ENCODE data around the gene PUS10.
"Not testable (repeated sequence)": the region's sequence is repeated elsewhere in the genome, so short reads cannot be mapped to it uniquely, and the experiment has no call there.

The PUS10 gene

DNA sequence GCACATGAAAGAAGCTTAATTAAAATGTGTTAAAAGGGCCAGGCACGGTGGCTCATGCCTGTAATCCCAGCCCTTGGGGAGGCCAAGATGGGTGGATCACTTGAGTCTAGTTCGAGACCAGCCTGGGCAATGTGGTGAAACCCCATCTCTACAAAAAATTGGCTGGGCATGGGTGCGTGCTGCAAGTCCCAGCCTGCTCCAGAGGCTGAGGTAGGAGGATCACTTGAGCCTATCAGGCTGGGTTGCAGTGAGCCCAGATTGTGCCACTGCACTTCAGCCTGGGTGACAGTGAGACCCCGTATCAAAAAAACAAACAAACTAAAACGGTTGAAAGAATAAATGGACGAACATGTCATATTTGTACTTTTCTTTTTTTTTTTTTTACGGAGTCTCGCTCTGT is 110.7 kb downstream of the PUS10 start:
- H3K4me3 ChIP-seq (ENCODE audit: low read length): no peak overlapping the region
- DNase-seq: no peak
- H3K23ac ChIP-seq (ENCODE audit: low read length): no peak overlapping the region

GRCh38 chr2:60906395-60906794 is 111.7 kb downstream of the PUS10 start:
- H2AK5ac ChIP-seq (ENCODE audit: low read length): no peak overlapping the region
- H3K9ac ChIP-seq (ENCODE audit: low read length): no peak overlapping the region
- H3K27me3 ChIP-seq (ENCODE audit: insufficient read depth, low read length, poor library complexity): no peaks in the 10 kb centered on the region
- DNase-seq: no peak
- H3K79me2 ChIP-seq (ENCODE audit: control insufficient read depth, insufficient read depth, low read length): no peaks in the 10 kb centered on the region
- H3K4me1 ChIP-seq (ENCODE audit: control insufficient read depth, low read depth, low read length): no peaks in the 10 kb centered on the region
- H3K79me1 ChIP-seq (ENCODE audit: low read length): no peaks in the 10 kb centered on the region
- no peak overlapping the region for H3K4me2 ChIP-seq (ENCODE audit: low read length)
- no peak overlapping the region for H4K8ac ChIP-seq (ENCODE audit: low read depth, low read length)
- no peak overlapping the region for H2BK5ac ChIP-seq (ENCODE audit: low read length)
- no CpG with 5 or more reads among the region's 2 CpGs for WGBS (ENCODE audit: extremely low coverage, insufficient coverage, low lambda C conversion rate)
- H2BK15ac ChIP-seq (replicated peaks; ENCODE audit: low read depth): no peak overlapping the region
- H3K36me3 ChIP-seq (ENCODE audit: control insufficient read depth, insufficient read depth, low read length): no peaks in the 10 kb centered on the region
- H3K23ac ChIP-seq (ENCODE audit: low read length): no peak overlapping the region
- H3K27ac ChIP-seq (ENCODE audit: low read depth, low read length): no peak overlapping the region
- no peak overlapping the region for H2BK120ac ChIP-seq (ENCODE audit: low read depth, low read length)
- H3K56ac ChIP-seq (ENCODE audit: low read length): no peak overlapping the region
- no peak overlapping the region for H3K18ac ChIP-seq (ENCODE audit: low read length)
- no peak overlapping the region for H4K5ac ChIP-seq (ENCODE audit: low read length)
- H3K4me3 ChIP-seq (ENCODE audit: low read length): no peak overlapping the region
- H3K4ac ChIP-seq (ENCODE audit: low read depth, low read length): no peak overlapping the region

More for the DNA sequence above, 110.7 kb downstream of the PUS10 start:
- Histone ChIP-seq H3K9ac (ENCODE audit: low read length) (no peak overlapping the region), H3K79me2 (ENCODE audit: control insufficient read depth, insufficient read depth, low read length) (no peaks in the 10 kb centered on the region), H4K8ac (ENCODE audit: low read depth, low read length) (no peak overlapping the region), H2AK5ac (ENCODE audit: low read length) (no peak overlapping the region), H2BK15ac (replicated peaks; ENCODE audit: low read depth) (no peak overlapping the region), H2BK120ac (ENCODE audit: low read depth, low read length) (no peak overlapping the region), H2BK5ac (ENCODE audit: low read length) (no peak overlapping the region), H4K5ac (ENCODE audit: low read length) (no peak overlapping the region), H3K18ac (ENCODE audit: low read length) (no peak overlapping the region), H3K4ac (ENCODE audit: low read depth, low read length) (no peak overlapping the region), H3K27ac (ENCODE audit: low read depth, low read length) (no peak overlapping the region), H3K36me3 (ENCODE audit: control insufficient read depth, insufficient read depth, low read length) (no peaks in the 10 kb centered on the region), H3K4me1 (ENCODE audit: control insufficient read depth, low read depth, low read length) (no peaks in the 10 kb centered on the region), H3K27me3 (ENCODE audit: insufficient read depth, low read length, poor library complexity) (no peaks in the 10 kb centered on the region), H3K79me1 (ENCODE audit: low read length) (no peaks in the 10 kb centered on the region), H3K56ac (ENCODE audit: low read length) (no peak overlapping the region), H3K4me2 (ENCODE audit: low read length) (no peak overlapping the region)
- no CpG with 5 or more reads among the region's 8 CpGs for WGBS (ENCODE audit: extremely low coverage, insufficient coverage, low lambda C conversion rate)

GRCh38 chr2:60905867-60906266 is 112.2 kb downstream of the PUS10 start:
- H4K8ac ChIP-seq (ENCODE audit: low read depth, low read length); H3K27me3 ChIP-seq (ENCODE audit: insufficient read depth, low read length, poor library complexity); H2BK15ac ChIP-seq (replicated peaks; ENCODE audit: low read depth); H3K4me2 ChIP-seq (ENCODE audit: low read length); H2BK5ac ChIP-seq (ENCODE audit: low read length); H3K4me1 ChIP-seq (ENCODE audit: control insufficient read depth, low read depth, low read length); DNase-seq; H3K23ac ChIP-seq (ENCODE audit: low read length); H2AK5ac ChIP-seq (ENCODE audit: low read length); H3K9ac ChIP-seq (ENCODE audit: low read length); H3K18ac ChIP-seq (ENCODE audit: low read length); H3K36me3 ChIP-seq (ENCODE audit: control insufficient read depth, insufficient read depth, low read length); H4K5ac ChIP-seq (ENCODE audit: low read length); H3K4ac ChIP-seq (ENCODE audit: low read depth, low read length); H3K4me3 ChIP-seq (ENCODE audit: low read length); H3K27ac ChIP-seq (ENCODE audit: low read depth, low read length); H3K79me1 ChIP-seq (ENCODE audit: low read length); H3K79me2 ChIP-seq (ENCODE audit: control insufficient read depth, insufficient read depth, low read length); H2BK120ac ChIP-seq (ENCODE audit: low read depth, low read length); H3K56ac ChIP-seq (ENCODE audit: low read length): not testable (repeated sequence)
- no CpG with 5 or more reads among the region's 5 CpGs for WGBS (ENCODE audit: extremely low coverage, insufficient coverage, low lambda C conversion rate)

DNA sequence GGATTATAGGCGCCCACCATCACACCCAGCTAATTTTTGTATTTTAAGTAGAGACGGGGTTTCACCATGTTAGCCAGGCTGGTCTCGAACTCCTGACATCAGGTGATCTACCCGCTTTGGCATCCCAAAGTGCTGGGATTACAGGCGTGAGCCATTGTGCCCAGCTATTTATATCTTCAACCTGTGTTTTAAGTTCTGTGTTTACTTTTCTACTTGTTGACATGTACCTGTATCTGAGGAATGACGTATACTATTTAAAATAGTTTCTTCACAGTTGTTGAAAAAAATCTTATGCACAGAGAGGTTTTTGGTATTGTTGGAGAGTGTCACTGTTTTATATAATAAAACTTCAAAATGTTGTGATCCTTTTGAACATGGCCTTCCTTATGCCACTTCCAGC is 116.8 kb downstream of the PUS10 start:
- H4K5ac ChIP-seq (ENCODE audit: low read length); H2BK15ac ChIP-seq (replicated peaks; ENCODE audit: low read depth); H3K79me1 ChIP-seq (ENCODE audit: low read length); H3K4me1 ChIP-seq (ENCODE audit: control insufficient read depth, low read depth, low read length); H2AK5ac ChIP-seq (ENCODE audit: low read length); H3K36me3 ChIP-seq (ENCODE audit: control insufficient read depth, insufficient read depth, low read length); H3K4me2 ChIP-seq (ENCODE audit: low read length); H3K79me2 ChIP-seq (ENCODE audit: control insufficient read depth, insufficient read depth, low read length); H3K56ac ChIP-seq (ENCODE audit: low read length); H3K27ac ChIP-seq (ENCODE audit: low read depth, low read length); H3K18ac ChIP-seq (ENCODE audit: low read length); H3K4me3 ChIP-seq (ENCODE audit: low read length); H3K23ac ChIP-seq (ENCODE audit: low read length); H4K8ac ChIP-seq (ENCODE audit: low read depth, low read length); H2BK5ac ChIP-seq (ENCODE audit: low read length); DNase-seq; H3K9ac ChIP-seq (ENCODE audit: low read length); H2BK120ac ChIP-seq (ENCODE audit: low read depth, low read length); H3K4ac ChIP-seq (ENCODE audit: low read depth, low read length); H3K27me3 ChIP-seq (ENCODE audit: insufficient read depth, low read length, poor library complexity): not testable (repeated sequence)
- no CpG with 5 or more reads among the region's 6 CpGs for WGBS (ENCODE audit: extremely low coverage, insufficient coverage, low lambda C conversion rate)

GRCh38 chr2:60899892-60900249 is 118.2 kb downstream of the PUS10 start:
- Histone ChIP-seq H3K27me3 (ENCODE audit: insufficient read depth, low read length, poor library complexity) (no peaks in the 10 kb centered on the region), H3K9ac (ENCODE audit: low read length) (no peak overlapping the region), H3K4me2 (ENCODE audit: low read length) (no peak overlapping the region), H3K79me1 (ENCODE audit: low read length) (no peaks in the 10 kb centered on the region), H2BK5ac (ENCODE audit: low read length) (no peak overlapping the region), H3K36me3 (ENCODE audit: control insufficient read depth, insufficient read depth, low read length) (no peaks in the 10 kb centered on the region), H3K79me2 (ENCODE audit: control insufficient read depth, insufficient read depth, low read length) (no peaks in the 10 kb centered on the region), H3K4me1 (ENCODE audit: control insufficient read depth, low read depth, low read length) (no peaks in the 10 kb centered on the region), H2AK5ac (ENCODE audit: low read length) (no peak overlapping the region), H3K4me3 (ENCODE audit: low read length) (no peak overlapping the region), H2BK120ac (ENCODE audit: low read depth, low read length) (no peak overlapping the region), H2BK15ac (replicated peaks; ENCODE audit: low read depth) (no peak overlapping the region), H3K56ac (ENCODE audit: low read length) (no peak overlapping the region), H3K23ac (ENCODE audit: low read length) (no peak overlapping the region), H3K18ac (ENCODE audit: low read length) (no peak overlapping the region), H4K5ac (ENCODE audit: low read length) (no peak overlapping the region), H3K4ac (ENCODE audit: low read depth, low read length) (no peak overlapping the region), H3K27ac (ENCODE audit: low read depth, low read length) (no peak overlapping the region), H4K8ac (ENCODE audit: low read depth, low read length) (no peak overlapping the region)
- no CpG with 5 or more reads among the region's 1 CpG for whole genome bisulfite sequencing (ENCODE audit: extremely low coverage, insufficient coverage, low lambda C conversion rate)
- DNase-seq: no peak

DNA sequence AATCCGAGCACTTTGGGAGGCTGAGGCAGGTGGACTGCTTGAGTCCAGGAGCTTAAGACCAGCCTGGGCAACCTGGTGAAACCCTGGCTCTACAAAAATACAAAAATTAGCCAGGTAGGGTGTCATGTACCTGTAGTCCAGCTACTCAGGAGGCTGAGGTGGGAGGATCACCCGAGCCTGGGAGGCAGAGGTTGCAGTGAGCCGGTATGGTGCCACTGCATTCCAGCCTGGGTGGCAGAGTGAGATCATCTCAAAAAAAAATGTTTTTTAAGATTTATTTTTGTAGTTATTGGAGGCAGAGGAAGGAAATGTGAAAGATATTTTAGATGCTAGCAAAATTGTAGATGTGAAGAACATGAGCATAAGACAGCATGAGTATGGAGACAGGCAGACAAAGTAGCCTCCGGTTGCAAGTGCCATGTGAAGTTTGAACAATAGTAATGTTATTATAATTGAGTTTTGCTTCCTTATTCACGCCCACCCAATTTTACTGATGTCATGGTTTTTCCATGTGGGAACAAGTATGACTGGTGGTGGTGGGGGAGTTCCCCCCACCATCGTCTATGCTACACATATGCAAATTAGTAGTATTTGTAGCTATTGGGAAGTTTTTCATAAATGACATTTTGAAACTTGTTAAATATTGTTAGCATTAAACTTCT is 118.7 kb downstream of the PUS10 start:
- H2BK5ac ChIP-seq (ENCODE audit: low read length): no peak overlapping the region
- WGBS (ENCODE audit: extremely low coverage, insufficient coverage, low lambda C conversion rate): no CpG with 5 or more reads among the region's 6 CpGs

More for the DNA sequence above, 118.7 kb downstream of the PUS10 start:
- H3K79me2 ChIP-seq (ENCODE audit: control insufficient read depth, insufficient read depth, low read length): no peaks in the 10 kb centered on the region
- no peak overlapping the region for H3K9ac ChIP-seq (ENCODE audit: low read length)
- H2AK5ac ChIP-seq (ENCODE audit: low read length): no peak overlapping the region
- DNase-seq: no peak
- H3K79me1 ChIP-seq (ENCODE audit: low read length): no peaks in the 10 kb centered on the region
- no peak overlapping the region for H3K56ac ChIP-seq (ENCODE audit: low read length)
- H3K18ac ChIP-seq (ENCODE audit: low read length): no peak overlapping the region
- H3K4ac ChIP-seq (ENCODE audit: low read depth, low read length): no peak overlapping the region
- no peak overlapping the region for H3K23ac ChIP-seq (ENCODE audit: low read length)
- H3K27ac ChIP-seq (ENCODE audit: low read depth, low read length): no peak overlapping the region
- H4K5ac ChIP-seq (ENCODE audit: low read length): no peak overlapping the region
- no peak overlapping the region for H2BK15ac ChIP-seq (replicated peaks; ENCODE audit: low read depth)
- no peak overlapping the region for H4K8ac ChIP-seq (ENCODE audit: low read depth, low read length)
- no peak overlapping the region for H3K4me2 ChIP-seq (ENCODE audit: low read length)
- no peak overlapping the region for H2BK120ac ChIP-seq (ENCODE audit: low read depth, low read length)
- H3K27me3 ChIP-seq (ENCODE audit: insufficient read depth, low read length, poor library complexity): no peaks in the 10 kb centered on the region
- no peaks in the 10 kb centered on the region for H3K4me1 ChIP-seq (ENCODE audit: control insufficient read depth, low read depth, low read length)
- no peaks in the 10 kb centered on the region for H3K36me3 ChIP-seq (ENCODE audit: control insufficient read depth, insufficient read depth, low read length)
- H3K4me3 ChIP-seq (ENCODE audit: low read length): no peak overlapping the region
